HG03196 (cell line): ENCODE measurements around the gene GAA.

ENCODE experiments used
- ATAC-seq: cut with Tn5 transposase; IDR thresholded peaks from one replicate; pipeline ENCODE4 v1.9.1; 2021; ENCODE audit not compliant: unreplicated experiment

Gene GAA

GRCh38 chr17:80101011-80101945, at the start of gene GAA:
GAA (plus strand) TSS chr17:80101581; CDS start chr17:80104587, 3,006 bp downstream.
- peak; percentile 71 for ATAC-seq

DNA sequence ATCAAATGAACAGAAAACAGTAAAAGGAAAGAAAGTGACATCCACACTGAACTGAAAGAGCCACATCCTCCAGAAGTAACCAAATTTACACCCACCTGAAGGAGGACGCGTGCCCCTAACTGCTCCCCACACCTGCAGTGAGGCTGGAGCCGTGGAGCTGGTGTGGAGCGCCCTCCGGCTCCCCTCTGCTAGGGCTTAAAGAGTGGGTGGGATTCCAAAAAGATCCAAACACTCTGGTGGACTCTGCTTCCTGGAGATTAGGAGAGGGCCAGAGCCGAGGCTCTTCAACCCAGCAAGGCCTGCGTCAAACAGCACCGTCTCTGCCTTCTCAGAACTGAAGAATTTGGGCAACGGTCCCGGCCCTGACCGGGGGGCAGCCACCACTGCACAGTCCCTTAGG, 49.7 kb upstream of the GAA start:
- no peak for ATAC-seq

- ATAC-seq, result no peak
Observed at GRCh38 chr17:80053102-80053501, 48.3 kb upstream of the GAA start.

DNA sequence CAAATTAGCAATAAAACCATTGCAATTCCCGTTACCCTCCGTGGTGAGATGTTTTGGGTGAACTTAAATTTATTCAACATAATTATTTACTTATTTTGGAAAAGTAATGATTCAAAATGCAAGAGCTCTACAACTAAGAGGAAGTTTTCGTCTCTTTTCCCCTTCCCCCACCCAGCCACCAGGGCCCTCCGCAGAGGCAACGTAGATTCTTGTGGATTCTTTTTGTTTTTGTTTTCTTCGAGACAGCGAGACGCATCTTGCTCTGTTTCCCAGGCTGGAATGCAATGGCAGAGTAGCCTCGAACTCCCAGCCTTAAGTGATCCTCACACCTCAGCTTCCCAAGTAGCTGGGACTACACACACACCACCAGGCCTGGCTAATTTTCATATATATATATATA, 45.8 kb upstream of the GAA start:
- ATAC-seq, result no peak

DNA sequence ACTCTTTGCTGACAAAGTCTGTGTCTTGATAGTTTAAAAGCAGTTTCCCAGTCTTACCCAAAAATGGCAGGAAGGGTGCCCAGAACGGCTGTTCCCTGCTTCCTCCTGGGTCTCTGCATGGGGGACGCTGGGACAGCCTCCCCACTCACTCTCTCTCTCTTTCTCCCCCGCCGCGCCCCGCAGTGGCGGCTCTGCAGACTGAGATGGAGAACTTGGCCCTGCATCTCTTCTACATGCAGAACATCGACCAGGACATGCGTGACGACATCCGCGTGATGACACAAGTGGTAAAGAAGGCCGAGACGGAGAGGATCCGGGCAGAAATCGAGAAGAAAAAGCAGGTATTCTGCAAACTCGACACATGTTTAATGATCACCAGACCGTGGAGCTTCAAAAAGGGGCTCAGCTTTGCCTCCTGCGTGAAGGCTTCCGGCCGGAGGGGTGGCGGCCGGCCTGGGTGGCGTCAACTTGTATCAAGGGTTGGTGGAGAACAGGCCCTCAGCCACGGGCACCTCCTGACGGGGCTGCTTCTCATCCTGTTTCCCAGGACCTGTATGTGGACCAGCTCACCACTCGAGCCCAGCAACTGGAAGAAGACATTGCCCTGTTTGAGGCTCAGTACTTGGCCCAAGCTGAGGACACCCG, 42.9 kb upstream of the GAA start:
- ATAC-seq, result no peak

GRCh38 chr17:80060644-80061043, 40.7 kb upstream of the GAA start:
- ATAC-seq, result no peak

DNA sequence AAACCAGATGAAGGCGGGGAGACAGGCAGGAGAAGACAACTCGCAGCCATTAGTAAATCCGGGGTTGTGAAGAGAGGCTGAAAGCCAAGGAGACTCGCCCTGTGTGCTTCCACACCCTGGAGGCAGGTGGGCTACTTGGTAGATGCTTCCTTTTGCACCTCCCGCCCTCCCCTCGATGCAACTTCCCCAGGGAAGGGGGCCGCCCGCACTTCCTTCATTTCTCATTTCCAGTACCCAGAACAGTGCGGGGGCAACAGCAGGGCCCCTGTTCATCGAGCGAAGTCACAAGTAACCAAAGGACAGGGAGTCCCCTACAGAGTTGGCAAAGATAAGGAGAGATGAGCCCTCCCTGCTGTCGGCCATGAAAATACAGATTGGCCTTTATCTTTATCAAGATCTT, 40.0 kb upstream of the GAA start:
- ATAC-seq, result no peak

DNA sequence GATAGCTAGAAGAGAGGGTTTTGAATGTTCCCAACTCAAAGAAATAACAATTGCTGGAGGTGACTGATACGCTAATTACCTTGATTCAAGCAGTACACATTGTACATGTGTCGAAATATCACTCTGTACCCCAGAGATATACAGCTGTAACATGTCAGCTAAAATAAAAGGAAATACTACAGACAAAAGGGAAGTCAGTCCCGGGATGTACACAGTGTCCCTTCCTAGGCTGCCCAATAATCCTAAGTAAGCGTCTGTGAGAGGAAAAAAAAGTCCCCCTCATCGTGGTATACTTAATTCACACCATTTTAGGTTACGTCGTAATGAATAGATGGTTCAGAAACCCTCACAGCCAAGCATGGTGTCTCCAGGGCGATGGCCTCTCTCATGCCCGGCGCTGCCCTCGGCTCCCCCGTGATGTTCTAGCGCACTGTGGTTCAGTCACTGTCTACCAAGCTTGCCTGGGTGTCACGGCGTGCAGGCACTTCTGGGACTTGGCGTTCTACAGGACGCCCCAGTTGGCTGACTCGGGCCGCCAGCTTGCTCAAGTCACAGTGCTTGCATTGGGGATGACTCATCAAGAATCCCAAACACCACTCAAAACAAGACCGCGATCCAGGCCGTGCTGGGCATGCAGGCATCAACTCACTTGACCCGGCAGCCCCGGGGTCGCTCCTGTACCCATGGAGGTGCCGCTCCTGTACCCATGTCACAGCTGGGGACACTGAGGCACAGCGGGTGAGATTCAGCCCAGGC, 37.4 kb upstream of the GAA start:
- ATAC-seq, result no peak

- ATAC-seq, result no peak
Observed at GRCh38 chr17:80064696-80065095, 36.7 kb upstream of the GAA start.

- no peak for ATAC-seq
Observed at GRCh38 chr17:80065478-80066170, 35.8 kb upstream of the GAA start.

- ATAC-seq, result no peak
Observed at GRCh38 chr17:80067393-80067986, 33.9 kb upstream of the GAA start.

DNA sequence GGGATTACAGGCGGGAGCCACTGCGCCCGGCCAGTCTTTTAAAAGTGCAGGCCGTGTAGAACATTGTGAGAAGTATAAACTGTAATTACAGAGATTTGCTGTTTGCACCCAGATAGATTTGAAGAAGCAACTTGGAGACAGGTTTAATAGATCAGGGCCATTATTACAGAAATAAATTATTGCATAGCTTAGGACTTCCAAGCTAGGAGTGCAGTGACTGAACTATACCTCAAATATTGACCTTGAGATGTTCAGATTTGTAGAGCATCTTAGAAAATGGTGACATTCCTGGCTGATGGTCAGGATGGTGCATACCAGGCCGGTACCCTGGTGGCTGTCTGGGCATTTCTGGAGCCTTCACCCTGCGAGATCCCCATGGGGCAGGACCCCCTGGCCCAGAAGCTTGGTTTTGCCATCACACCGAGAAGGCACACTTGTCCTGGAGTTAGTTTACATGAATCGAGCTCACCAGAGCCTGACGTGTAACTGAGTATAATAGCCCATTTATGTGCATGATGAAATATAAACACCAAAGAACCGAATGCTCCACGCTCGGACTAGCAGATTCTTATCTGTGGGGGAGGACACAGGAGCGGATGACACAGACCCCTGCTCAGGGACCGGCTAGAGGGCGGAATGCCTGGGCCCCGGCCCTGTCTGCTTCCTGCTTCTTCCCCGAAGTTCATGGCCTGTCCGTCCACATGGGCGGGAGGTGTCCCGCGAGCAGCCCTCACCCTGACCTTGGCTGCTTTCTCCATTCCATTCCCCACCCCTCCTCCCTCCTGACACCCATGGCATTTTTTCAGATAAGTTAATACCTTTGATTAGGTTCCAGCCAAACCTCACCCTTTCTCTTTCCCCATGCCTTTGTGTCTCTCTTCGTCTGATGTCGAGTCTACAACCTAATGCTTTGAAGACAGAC, 32.8 kb upstream of the GAA start:
- ATAC-seq, result no peak

GRCh38 chr17:80070375-80071115, 30.8 kb upstream of the GAA start:
- ATAC-seq, result no peak

- no peak for ATAC-seq
Observed at GRCh38 chr17:80071116-80071841, 30.1 kb upstream of the GAA start.

DNA sequence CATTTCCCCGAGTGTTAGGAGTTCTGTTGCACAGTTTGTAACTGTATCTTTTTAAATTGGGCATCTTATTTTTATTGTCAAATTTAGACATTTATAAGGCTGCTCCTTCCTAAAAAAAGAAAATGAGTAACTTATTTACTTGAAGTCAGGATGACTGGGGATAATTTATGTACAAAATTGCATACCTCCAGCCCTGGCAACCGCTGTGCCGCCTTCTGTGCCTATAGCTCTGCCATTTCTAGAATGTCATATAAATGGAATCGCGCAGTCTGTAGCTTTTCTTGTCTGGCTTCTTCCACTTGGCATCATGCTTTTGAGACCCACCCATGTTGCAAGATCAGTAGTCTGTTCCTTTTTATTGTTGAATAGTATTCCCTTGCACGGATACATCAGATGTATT, 29.0 kb upstream of the GAA start:
- no peak for ATAC-seq

DNA sequence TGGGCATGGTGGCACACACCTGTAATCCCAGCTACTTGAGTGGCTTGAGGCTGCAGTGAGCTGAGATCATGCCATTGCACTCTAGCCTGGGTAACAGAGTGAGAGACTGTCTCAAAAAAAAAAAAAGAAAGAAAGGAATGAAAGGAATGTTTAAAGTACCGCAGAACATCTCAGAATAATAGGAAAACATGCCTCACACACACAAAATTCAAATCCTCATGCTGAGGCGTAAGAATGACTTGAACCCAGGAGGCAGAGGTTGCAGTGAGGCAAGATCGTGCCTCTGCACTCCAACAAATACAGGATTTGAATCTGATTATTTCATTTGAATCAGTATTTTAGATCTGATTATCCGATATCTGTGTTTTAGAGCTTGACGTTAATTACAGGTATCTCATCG, 21.3 kb upstream of the GAA start:
- ATAC-seq, result no peak

- ATAC-seq, result no peak
Observed at GRCh38 chr17:80081596-80081995, 19.8 kb upstream of the GAA start.

DNA sequence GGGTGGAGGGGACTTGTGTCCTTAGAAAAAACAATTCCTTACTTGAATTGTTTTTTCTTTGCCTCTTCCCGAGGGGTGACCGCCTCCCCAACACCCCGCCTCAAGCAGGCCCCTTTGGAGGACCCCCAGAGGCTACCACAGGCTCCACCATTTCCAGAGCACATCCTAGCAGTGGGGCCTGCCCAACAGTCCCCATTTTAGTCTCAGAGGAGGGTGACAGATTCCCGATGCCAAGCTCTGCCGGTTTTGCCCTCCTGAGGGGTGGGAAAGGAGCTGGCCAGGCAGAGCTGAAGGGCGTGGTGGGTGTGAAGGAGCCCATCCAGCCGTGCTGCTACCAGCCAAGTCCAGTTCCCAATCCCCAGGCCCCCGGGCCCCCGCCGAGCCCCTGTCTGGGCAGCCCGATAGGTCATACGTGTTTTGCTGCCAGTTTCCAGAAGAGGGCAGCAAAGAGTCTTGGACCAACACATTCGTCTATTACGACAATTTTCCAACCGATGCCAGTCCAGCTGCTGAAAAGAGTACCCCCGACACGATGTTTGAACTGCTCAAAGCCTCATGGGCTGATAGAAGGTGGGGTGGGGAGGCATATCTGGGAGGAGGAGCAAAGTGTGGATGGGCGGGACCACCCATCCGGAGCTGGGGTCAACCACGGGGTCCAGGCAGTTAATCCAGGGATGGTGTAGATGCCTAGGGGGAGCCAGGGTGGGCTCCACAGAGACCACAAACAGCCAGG, 18.8 kb upstream of the GAA start:
- no peak for ATAC-seq
